Measurements from ENCODE around the gene CCNQ. TPM values are rescaled to one million over a fixed set of nuclear protein-coding genes. Genes with fewer than 3 reads are reported as not detected.

CCNQ gene
- total RNA-seq, 4 donors from 2014 or later = 18.0 to 32.2 (median 23.9) TPM

- Histone ChIP-seq H3K9me3 (no peaks in the 10 kb centered on the region), H3K27me3 (no peaks in the 10 kb centered on the region), H3K36me3 (peaks cover 0 to 13% (median 0%) of the 10 kb centered on the region in 3 donors), H3K4me1 (peaks cover 0 to 12% (median 0%) of the 10 kb centered on the region in 3 donors), H3K27ac (no peak overlapping the region), H3K4me3 (no peak overlapping the region)
- intact Hi-C loops (cut with DNase I) = no loop called here
- WGBS, 2 donors = 5 to 68% methylated on average over 6 to 7 of the region's 13 CpGs
- no peak for DNase-seq
- TF ChIP-seq POLR2A (IDR thresholded peaks at IDR 0.05) = no peak
- TF ChIP-seq CTCF (IDR thresholded peaks at IDR 0.05) = no peak
Measured at GRCh38 chrX:153582896-153583295, 16.0 kb downstream of the CCNQ start.

DNA sequence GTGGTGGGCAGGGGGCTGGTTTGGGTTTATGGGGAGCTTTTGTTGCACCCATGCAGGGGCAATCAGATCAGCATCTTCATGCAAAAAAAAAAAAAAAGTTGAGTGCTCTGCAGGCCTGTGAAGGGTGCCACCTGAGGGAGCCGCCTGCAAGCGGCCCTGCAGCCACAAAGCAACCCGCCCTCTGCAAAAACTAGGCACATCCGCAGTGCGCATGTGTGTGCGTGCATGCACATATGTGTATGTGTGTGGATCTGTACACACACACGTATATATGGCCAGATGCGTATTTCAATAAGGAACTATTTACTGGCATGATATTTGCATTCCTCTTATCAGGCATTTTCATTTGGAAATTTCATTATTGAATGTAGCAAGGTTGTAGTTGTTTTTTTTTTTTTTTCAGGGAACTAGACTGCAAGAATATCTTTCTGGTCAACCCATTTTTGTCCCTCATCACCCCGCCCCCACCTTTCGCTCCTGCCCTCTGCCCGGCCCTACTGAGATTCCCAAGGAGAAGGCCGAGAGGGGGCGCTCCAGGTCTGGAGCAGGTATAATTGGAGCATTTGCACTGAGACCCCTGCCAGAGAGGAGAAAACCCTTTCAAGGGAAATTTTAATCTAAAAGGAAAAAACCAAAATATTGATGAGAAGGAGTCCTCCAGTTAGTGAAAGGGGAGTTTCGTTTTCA, 18.1 kb downstream of the CCNQ start:
- H3K27me3 ChIP-seq = no peaks in the 10 kb centered on the region
- no peak for TF ChIP-seq CTCF (IDR thresholded peaks at IDR 0.05)
- TF ChIP-seq POLR2A (IDR thresholded peaks at IDR 0.05) = no peak
- peaks cover 0 to 12% (median 0%) of the 10 kb centered on the region in 3 donors for H3K4me1 ChIP-seq
- intact Hi-C loops (cut with DNase I) = no loop called here
- WGBS, 2 donors = 83 to 85% methylated on average over 6 to 10 of the region's 14 CpGs
- no peak for DNase-seq
- H3K4me3 ChIP-seq = no peak overlapping the region
- no peaks in the 10 kb centered on the region for H3K9me3 ChIP-seq
- no peaks in the 10 kb centered on the region for H3K36me3 ChIP-seq
- no peak overlapping the region for H3K27ac ChIP-seq

DNA sequence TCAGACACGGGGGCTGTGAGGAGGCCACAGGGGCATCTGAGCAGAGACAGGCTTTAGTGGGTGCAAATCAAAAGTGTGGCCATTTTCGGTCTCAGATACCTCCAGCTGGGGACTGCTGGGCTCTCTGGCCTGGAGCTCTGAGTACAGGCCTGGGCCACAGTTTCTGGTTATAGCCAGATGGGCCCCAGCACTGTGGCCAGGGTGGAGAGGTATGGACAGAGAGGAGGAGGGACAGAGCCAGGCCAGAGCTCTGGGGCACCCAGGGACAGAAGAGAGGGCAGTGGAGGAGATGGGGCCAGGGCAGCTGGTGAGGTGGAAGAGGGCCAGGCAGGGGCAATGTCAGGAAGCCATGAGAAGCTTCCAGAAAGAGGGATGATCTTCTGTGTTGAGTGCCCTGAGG, 20.1 kb downstream of the CCNQ start:
- Histone ChIP-seq H3K9me3 (no peaks in the 10 kb centered on the region), H3K4me1 (peaks cover 0 to 11% (median 0%) of the 10 kb centered on the region in 3 donors), H3K4me3 (no peak overlapping the region), H3K27ac (no peak overlapping the region), H3K27me3 (no peaks in the 10 kb centered on the region), H3K36me3 (no peaks in the 10 kb centered on the region)
- DNase-seq = no peak
- TF ChIP-seq CTCF (IDR thresholded peaks at IDR 0.05) (no peak), POLR2A (IDR thresholded peaks at IDR 0.05) (no peak)
- intact Hi-C loops (cut with DNase I) = no loop called here
- WGBS, 2 donors = 64% methylated on average over 2 of the region's 2 CpGs; no CpG with 5 or more reads in 1 of the 2 donors

DNA sequence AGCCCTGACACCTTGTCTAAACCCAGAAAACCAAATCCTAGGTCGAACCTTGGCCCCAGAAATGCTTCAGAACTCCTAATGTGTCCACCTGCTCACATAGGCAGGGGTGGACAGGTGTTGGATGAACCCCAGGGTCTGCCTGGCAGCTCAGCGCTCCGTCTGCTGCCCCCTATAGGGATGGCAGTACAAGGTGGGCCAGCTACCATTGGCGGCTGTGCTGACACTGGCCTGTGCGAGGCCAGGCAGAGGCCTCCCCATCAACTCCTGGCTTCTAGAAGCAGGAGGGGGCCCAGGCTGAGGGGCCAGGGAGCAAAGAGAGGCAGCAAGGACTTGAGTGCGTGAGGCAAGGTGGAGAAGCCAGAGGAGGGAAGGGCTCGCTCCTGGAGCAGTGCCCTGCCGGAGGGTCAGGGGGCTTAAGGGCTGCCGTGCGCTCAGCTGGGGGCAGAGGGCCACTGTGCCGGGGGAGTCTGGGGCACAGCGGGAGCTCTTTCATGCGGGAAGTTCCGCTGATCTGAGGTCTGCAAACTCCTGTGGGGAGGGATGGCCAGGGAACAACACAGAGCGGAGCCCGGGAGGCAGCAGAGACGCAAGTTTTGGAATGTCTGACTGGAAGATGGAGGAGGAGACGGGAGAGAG, 20.6 kb downstream of the CCNQ start:
- Histone ChIP-seq H3K27me3 (no peaks in the 10 kb centered on the region), H3K9me3 (no peaks in the 10 kb centered on the region), H3K36me3 (no peaks in the 10 kb centered on the region), H3K4me1 (peaks cover 0 to 6% (median 0%) of the 10 kb centered on the region in 3 donors), H3K4me3 (no peak overlapping the region), H3K27ac (no peak overlapping the region)
- intact Hi-C loops (cut with DNase I) = no loop called here
- WGBS, 2 donors = 77 to 93% methylated on average over 6 to 12 of the region's 18 CpGs
- DNase-seq = no peak
- no peak for TF ChIP-seq POLR2A (IDR thresholded peaks at IDR 0.05)
- no peak for TF ChIP-seq CTCF (IDR thresholded peaks at IDR 0.05)

- no peak overlapping the region for H3K4me3 ChIP-seq
- H3K9me3 ChIP-seq = no peaks in the 10 kb centered on the region
- TF ChIP-seq CTCF (IDR thresholded peaks at IDR 0.05) = no peak
- no peak for TF ChIP-seq POLR2A (IDR thresholded peaks at IDR 0.05)
- intact Hi-C loops (cut with DNase I) = no loop called here
- no CpG with 5 or more reads among the region's 6 CpGs for WGBS, 2 donors
- no peaks in the 10 kb centered on the region for H3K36me3 ChIP-seq
- H3K27me3 ChIP-seq = no peaks in the 10 kb centered on the region
- no peak overlapping the region for H3K27ac ChIP-seq
- DNase-seq = no peak
- no peaks in the 10 kb centered on the region for H3K4me1 ChIP-seq
Measured at GRCh38 chrX:153576961-153577360, 22.0 kb downstream of the CCNQ start.
